Measurements from ENCODE around the gene CALCB. TPM values are rescaled to one million over a fixed set of nuclear protein-coding genes. Genes with fewer than 3 reads are reported as not detected.
"Not testable (repeated sequence)": the region's sequence is repeated elsewhere in the genome, so short reads cannot be mapped to it uniquely, and the experiment has no call there.

The CALCB gene, protein sequence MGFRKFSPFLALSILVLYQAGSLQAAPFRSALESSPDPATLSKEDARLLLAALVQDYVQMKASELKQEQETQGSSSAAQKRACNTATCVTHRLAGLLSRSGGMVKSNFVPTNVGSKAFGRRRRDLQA
- total RNA-seq: 10 to 100 TPM in 1 of 4 donors, 1 to 10 TPM in 1, not detected in 2; 1.4 to 29.1 TPM
- polyA plus RNA-seq: under 1 TPM in 2 of 3 donors, not detected in 1; 0.10 to 0.20 TPM
- long read RNA-seq, donor 1: 0 reads
- long read RNA-seq, donor 2: 0 reads

DNA sequence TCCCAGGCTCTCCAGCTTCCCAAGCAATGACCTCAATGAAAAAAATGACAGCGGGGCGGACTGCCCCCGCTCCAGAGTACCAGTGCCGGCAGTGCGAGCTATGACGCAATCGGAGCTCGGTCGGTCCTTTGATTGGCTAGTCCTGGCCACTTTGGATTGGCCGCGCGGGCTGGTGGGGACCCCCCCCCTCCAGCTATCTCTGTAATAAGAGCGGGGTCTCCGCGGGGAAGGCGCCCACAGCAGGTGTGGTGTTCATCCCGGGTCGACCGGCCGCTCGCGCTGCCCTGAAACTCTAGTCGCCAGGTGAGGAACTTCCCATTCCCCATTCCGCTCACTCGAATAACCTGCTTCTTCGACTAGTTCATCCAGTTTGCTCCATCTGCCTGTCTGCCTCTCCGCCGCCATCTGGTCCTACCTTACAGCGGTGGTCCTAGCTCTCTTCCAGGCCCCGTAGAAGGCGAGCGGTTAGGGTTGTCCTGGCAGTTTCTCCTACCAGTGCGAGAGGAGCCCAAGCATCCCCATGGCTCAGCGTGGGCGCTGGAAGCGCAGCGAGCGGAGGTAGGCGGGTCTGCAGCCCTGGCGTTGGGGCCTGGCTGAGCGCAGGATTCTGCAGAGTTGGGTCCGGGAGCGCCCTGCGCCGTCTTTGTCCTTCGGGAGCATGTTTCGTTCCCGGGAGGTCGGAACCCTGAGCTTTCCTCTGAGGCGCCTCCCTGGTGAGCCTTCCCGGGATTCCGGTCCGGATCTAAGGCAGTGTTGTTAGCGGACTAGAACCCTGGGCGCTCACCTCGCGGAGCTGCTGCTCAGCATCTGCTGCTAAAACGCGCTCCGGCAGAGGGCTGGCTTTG lies at the start of gene CALCB:
TSS of gene CALCB (plus strand) at position 233 of the 845 bp plus-strand sequence. CDS start 1,126 bp downstream, outside the sequence.
- WGBS, 3 donors: 0 to 2% (median 2%) methylated on average over 60 of the region's 60 CpGs
- Histone ChIP-seq H3K27me3 (ENCODE audit: insufficient read depth in 3 of 3, low read length in 2 of 3) (peaks cover 3 to 54% (median 20%) of the 10 kb centered on the region in 3 donors), H3K4me3 (peak within 1 kb of the TSS; percentile 38), H3K27ac (no peak within 1 kb of the TSS), H3K36me3 (ENCODE audit: insufficient read depth in 1 of 2, low read depth in 1 of 2) (no peaks in the 10 kb centered on the region), H3K9me3 (no peaks in the 10 kb centered on the region), H3K4me1 (peaks cover 9% of the 10 kb centered on the region)
- intact Hi-C loops (cut with DNase I): loop anchor here (2.0 to 10.0 kb wide), 2 partner anchors 165 to 279 kb away; no protein-coding TSS in a partner anchor
- peak in 2 of 4 donors; percentile 12 to 38 for ATAC-seq
- TF ChIP-seq, protein P1, sequence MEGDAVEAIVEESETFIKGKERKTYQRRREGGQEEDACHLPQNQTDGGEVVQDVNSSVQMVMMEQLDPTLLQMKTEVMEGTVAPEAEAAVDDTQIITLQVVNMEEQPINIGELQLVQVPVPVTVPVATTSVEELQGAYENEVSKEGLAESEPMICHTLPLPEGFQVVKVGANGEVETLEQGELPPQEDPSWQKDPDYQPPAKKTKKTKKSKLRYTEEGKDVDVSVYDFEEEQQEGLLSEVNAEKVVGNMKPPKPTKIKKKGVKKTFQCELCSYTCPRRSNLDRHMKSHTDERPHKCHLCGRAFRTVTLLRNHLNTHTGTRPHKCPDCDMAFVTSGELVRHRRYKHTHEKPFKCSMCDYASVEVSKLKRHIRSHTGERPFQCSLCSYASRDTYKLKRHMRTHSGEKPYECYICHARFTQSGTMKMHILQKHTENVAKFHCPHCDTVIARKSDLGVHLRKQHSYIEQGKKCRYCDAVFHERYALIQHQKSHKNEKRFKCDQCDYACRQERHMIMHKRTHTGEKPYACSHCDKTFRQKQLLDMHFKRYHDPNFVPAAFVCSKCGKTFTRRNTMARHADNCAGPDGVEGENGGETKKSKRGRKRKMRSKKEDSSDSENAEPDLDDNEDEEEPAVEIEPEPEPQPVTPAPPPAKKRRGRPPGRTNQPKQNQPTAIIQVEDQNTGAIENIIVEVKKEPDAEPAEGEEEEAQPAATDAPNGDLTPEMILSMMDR (IDR thresholded peaks at IDR 0.05): no peak
- DNase-seq: no peak

DNA sequence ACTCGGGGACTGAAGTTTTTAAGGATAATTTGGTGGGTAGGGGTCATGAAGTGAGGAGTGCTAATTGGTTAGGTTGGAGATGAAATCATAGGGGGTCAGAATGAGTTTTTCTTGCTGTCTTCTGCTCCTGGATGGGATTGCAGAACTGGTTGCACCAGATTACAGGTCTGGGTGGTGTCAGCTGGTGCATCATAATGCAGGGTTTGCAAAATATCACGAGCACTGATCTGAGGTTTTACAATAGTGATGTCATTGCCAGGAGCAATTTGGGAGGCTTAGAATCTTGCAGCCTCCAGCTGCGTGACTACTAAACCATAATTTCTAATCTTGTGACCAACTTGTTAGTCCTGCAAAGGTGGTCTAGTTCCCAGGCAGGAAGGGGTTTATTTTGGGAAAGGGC lies 46.4 kb upstream of the CALCB start:
- DNase-seq: no peak
- intact Hi-C loops (cut with DNase I): no loop called here
- Histone ChIP-seq H3K36me3 (ENCODE audit: insufficient read depth in 1 of 2, low read depth in 1 of 2) (no peaks in the 10 kb centered on the region), H3K9me3 (no peaks in the 10 kb centered on the region), H3K4me1 (no peaks in the 10 kb centered on the region), H3K27me3 (ENCODE audit: insufficient read depth in 3 of 3, low read length in 2 of 3) (no peaks in the 10 kb centered on the region), H3K4me3 (no peak overlapping the region), H3K27ac (no peak overlapping the region)
- whole genome bisulfite sequencing, 3 donors: 43 to 46% (median 44%) methylated on average over 3 of the region's 3 CpGs
- TF ChIP-seq, protein P1 (IDR thresholded peaks at IDR 0.05): no peak
- ATAC-seq: no peak

DNA sequence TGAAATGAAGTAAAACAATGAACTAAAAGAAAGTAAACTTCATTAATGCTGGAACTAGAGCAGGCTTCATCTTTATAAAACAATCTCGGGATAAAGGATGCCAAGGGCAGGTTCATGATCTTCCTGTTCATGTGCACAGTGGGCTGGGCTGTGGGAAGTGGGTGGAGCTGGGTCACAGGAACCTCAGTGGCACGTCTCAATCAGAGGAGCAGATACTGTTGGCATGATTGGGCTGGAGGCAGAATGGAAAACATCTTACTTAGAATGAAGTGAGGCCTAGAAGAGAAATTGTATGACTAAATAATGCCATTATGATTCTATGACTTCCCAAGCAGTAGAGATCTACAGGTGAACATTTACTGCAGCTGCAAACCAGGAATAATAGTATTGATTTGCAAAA lies 45.4 kb upstream of the CALCB start:
- Histone ChIP-seq H3K27me3 (ENCODE audit: insufficient read depth in 3 of 3, low read length in 2 of 3) (peaks cover 0 to 3% (median 0%) of the 10 kb centered on the region in 3 donors), H3K9me3 (no peaks in the 10 kb centered on the region), H3K27ac (no peak overlapping the region), H3K36me3 (ENCODE audit: insufficient read depth in 1 of 2, low read depth in 1 of 2) (no peaks in the 10 kb centered on the region), H3K4me1 (no peaks in the 10 kb centered on the region), H3K4me3 (no peak overlapping the region)
- no peak for DNase-seq
- ATAC-seq: no peak
- TF ChIP-seq, protein P1 (IDR thresholded peaks at IDR 0.05): no peak
- intact Hi-C loops (cut with DNase I): no loop called here
- 38 to 50% (median 41%) methylated on average over 2 of the region's 2 CpGs for WGBS, 3 donors

DNA sequence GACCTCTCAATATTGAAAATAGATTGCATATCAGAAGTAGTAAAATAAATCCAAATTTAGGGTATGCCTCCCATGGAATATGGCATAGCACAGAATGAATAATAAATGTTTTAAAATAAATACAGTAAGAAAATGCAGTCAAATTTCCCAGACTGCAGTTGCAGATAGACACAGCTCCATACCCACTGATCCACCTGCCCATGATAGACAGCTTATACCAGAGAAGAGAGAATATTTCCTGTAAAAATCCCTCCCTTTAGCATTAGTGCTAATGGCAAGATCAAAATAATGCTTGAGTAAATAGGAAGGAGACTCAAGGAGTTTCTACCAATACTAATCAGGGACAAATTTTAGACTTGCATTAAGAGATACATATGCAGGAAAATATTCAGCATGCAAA lies 45.0 kb upstream of the CALCB start:
- H3K27ac ChIP-seq: no peak overlapping the region
- no peak overlapping the region for H3K4me3 ChIP-seq
- H3K36me3 ChIP-seq (ENCODE audit: insufficient read depth in 1 of 2, low read depth in 1 of 2): no peaks in the 10 kb centered on the region
- no peaks in the 10 kb centered on the region for H3K9me3 ChIP-seq
- ATAC-seq (no peak), DNase-seq (no peak)
- H3K4me1 ChIP-seq: no peaks in the 10 kb centered on the region
- H3K27me3 ChIP-seq (ENCODE audit: insufficient read depth in 3 of 3, low read length in 2 of 3): peaks cover 0 to 3% (median 0%) of the 10 kb centered on the region in 3 donors
- TF ChIP-seq, protein P1 (IDR thresholded peaks at IDR 0.05): no peak
- intact Hi-C loops (cut with DNase I): no loop called here

DNA sequence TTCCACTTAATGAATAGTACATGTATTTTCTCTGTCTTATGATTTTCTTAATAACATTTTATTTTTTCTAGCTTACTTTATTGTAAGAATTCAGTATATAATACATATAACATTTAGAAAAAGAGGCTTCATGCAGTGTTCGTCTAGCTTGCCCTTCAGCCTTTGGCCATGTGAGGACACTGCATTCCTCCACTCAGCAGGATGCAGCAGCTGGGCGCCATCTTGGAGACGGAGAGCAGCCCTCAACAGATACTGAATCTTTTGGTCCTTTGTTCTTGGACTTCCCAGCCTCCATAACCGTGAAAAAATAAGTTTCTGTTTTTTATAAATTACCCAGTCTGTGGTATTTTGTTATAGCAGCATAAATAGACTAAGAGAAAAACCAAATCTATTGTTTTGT lies 41.4 kb upstream of the CALCB start:
- H3K27me3 ChIP-seq (ENCODE audit: insufficient read depth in 3 of 3, low read length in 2 of 3); ATAC-seq; DNase-seq; H3K27ac ChIP-seq; H3K9me3 ChIP-seq; H3K4me3 ChIP-seq; H3K4me1 ChIP-seq; H3K36me3 ChIP-seq (ENCODE audit: insufficient read depth in 1 of 2, low read depth in 1 of 2); intact Hi-C loops (cut with DNase I): not testable (repeated sequence)
- WGBS, 3 donors: 71 to 78% (median 74%) methylated on average over 4 of the region's 4 CpGs

Data from psoas muscle (tissue), 8 donors.